K562 (cell line): Measurements from ENCODE around the gene LLCFC1. TPM values are rescaled to one million over a fixed set of nuclear protein-coding genes. Genes with fewer than 3 reads are reported as not detected.
A peak's percentile ranks its signal among the peaks of the same experiment; 100 is the strongest.

Source experiments
- CBX5 ChIP-seq: IDR thresholded peaks from 2 replicates; pipeline ENCODE4 v1.6.1; 2014; ENCODE audit warnings: low read depth, borderline replicate concordance
- CREBBP ChIP-seq: IDR thresholded peaks from one replicate; pipeline ENCODE4 v1.6.1; 2012; ENCODE audit warnings: low read depth, mild to moderate bottlenecking, control low read depth, inconsistent platforms, low read length
- DACH1 ChIP-seq: fragments of 450-650 bp; IDR thresholded peaks from 2 replicates; pipeline ENCODE4 v1.6.1; 2018; ENCODE audit not compliant: partially characterized antibody
- ELF4 ChIP-seq: fragments of 450-650 bp; formaldehyde crosslinking; IDR thresholded peaks from 2 replicates; pipeline ENCODE4 v1.4.0; 2022; ENCODE audit warnings: missing genetic modification characterization
- HSF4 ChIP-seq: fragments of 250-450 bp; sonication (Bioruptor Pico); IDR thresholded peaks from 2 replicates; pipeline ENCODE4 v2.1.2; 2022; ENCODE audit warnings: mild to moderate bottlenecking, moderate library complexity, borderline replicate concordance
- NCOA6 ChIP-seq: fragments of 450-650 bp; IDR thresholded peaks from 2 replicates; pipeline ENCODE4 v1.6.1; 2017; ENCODE audit warnings: mild to moderate bottlenecking
- OTX1 ChIP-seq: fragments of 450-650 bp; formaldehyde crosslinking; IDR thresholded peaks from 2 replicates; pipeline ENCODE4 v1.4.0; 2022; ENCODE audit warnings: mild to moderate bottlenecking
- PRPF4 ChIP-seq: fragments of 200-400 bp; formaldehyde crosslinking; IDR thresholded peaks from one replicate; pipeline ENCODE4 v1.6.1; 2017; ENCODE audit warnings: low read length, low read depth, mild to moderate bottlenecking; ENCODE audit not compliant: insufficient read depth, poor library complexity, severe bottlenecking
- PURB ChIP-seq: sonication (generic); formaldehyde crosslinking; IDR thresholded peaks from 2 replicates; pipeline ENCODE4 v1.9.0; 2021; ENCODE audit warnings: low read depth, mild to moderate bottlenecking, missing genetic modification reagents
- SMARCC2 ChIP-seq: fragments of 450-650 bp; IDR thresholded peaks from 2 replicates; pipeline ENCODE4 v1.6.1; 2017; ENCODE audit warnings: antibody characterized with exemption, moderate library complexity, mild to moderate bottlenecking, low read depth
- SMARCE1 ChIP-seq: fragments of 450-650 bp; IDR thresholded peaks from 2 replicates; pipeline ENCODE4 v1.7.1; 2016; ENCODE audit warnings: mild to moderate bottlenecking
- SUPT5H ChIP-seq: fragments of 450-650 bp; IDR thresholded peaks from 2 replicates; pipeline ENCODE4 v1.6.1; 2016
- ZNF212 ChIP-seq: fragments of 450-650 bp; formaldehyde crosslinking; IDR thresholded peaks from 2 replicates; pipeline ENCODE4 v1.4.0; 2020; ENCODE audit warnings: mild to moderate bottlenecking
- polyA plus RNA-seq, 8 experiments: library from polyadenylated mRNA; depleted of rRNA in 4 of 8; stranded (reverse) in 5 of 8; unstranded in 3 of 8; fragments of >200 nt; fragmentation: Nextera tagmentation in 2 of 8; fragmentation: Illumina TruSeq in 1 of 8; extraction: Ambion mirVana in 2 of 8; extraction: Trizol in 1 of 8; gene quantifications; 2 replicates each; pipeline versions ENCODE4 v1.2.1 to v1.2.3, GENCODE V29; 2011 to 2014; ENCODE audit warnings: inconsistent platforms in 1 of 8, missing spikeins in 1 of 8
- total RNA-seq, 7 experiments: library from RNA; depleted of rRNA in 6 of 7; stranded (reverse); fragments of >200 nt in 6 of 7; fragmentation: Illumina TruSeq in 2 of 7; extraction: Trizol in 2 of 7; gene quantifications; 2 replicates each; pipeline versions ENCODE4 v1.2.1 to v1.2.3, GENCODE V29; 2011 to 2021; ENCODE audit warnings: low replicate concordance in 1 of 7
- TF ChIP-seq, protein P1 (sequence below): fragments of 450-650 bp; IDR thresholded peaks from 2 replicates; pipeline ENCODE4 v1.6.1; 2016; ENCODE audit warnings: borderline replicate concordance

LLCFC1 gene
- total and polyA plus RNA-seq, 9 of the 15 experiments (the other 6 are each of a cell fraction or from before 2014, with no cell fraction given), result not detected

DNA sequence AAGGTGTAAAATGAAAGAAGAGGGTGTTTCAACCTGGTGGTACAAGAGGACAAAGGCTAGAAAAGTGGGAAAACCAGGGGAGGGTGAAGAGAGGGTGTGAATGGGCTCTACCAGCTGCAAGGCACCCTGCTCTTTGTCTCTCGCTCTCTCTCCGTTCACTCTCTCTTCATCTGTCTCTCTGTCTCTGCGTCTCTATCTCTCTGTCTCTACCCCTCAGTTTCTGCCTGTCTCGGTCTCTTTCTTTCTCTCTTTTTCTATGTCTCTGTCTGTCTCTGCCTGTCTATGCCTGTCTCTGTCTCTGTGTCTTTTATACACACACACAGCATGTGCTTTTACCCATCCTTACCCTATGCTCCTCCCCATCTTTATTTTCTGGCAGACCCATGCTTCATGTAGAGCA, 673 bp upstream of the LLCFC1 start (continued):
- TF ChIP-seq OTX1 (CRISPR knock-in tag) (peak; percentile 72; the same call in 1 of the 2 replicates), ELF4 (no peak), SUPT5H (peak; percentile 26; the same call in 1 of the 2 replicates), HSF4 (CRISPR knock-in tag) (no peak), DACH1 (no peak), PRPF4 (no peak), CBX5 (no peak), SMARCC2 (no peak), SMARCE1 (no peak), NCOA6 (no peak), PURB (CRISPR knock-in tag) (no peak), ZNF212 (CRISPR knock-in tag) (no peak), CREBBP (no peak)
- TF ChIP-seq, protein P1, sequence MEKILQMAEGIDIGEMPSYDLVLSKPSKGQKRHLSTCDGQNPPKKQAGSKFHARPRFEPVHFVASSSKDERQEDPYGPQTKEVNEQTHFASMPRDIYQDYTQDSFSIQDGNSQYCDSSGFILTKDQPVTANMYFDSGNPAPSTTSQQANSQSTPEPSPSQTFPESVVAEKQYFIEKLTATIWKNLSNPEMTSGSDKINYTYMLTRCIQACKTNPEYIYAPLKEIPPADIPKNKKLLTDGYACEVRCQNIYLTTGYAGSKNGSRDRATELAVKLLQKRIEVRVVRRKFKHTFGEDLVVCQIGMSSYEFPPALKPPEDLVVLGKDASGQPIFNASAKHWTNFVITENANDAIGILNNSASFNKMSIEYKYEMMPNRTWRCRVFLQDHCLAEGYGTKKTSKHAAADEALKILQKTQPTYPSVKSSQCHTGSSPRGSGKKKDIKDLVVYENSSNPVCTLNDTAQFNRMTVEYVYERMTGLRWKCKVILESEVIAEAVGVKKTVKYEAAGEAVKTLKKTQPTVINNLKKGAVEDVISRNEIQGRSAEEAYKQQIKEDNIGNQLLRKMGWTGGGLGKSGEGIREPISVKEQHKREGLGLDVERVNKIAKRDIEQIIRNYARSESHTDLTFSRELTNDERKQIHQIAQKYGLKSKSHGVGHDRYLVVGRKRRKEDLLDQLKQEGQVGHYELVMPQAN, result no peak
